NCI-H69 (cell line): ENCODE measurements around the gene FSCN2.

Experiments used
- DNase-seq: peaks from one replicate; lab custom pipeline; 2025; lab: John Stamatoyannopoulos, UW

The FSCN2 gene

GRCh38 chr17:81513372-81513752 lies 14.8 kb upstream of the FSCN2 start:
- peak; percentile 90 for DNase-seq

- peak; percentile 89 for DNase-seq
These were observed 14.3 kb upstream of the FSCN2 start for GRCh38 chr17:81513753-81514488.

GRCh38 chr17:81514489-81514738 lies 13.8 kb upstream of the FSCN2 start:
- DNase-seq = no peak

- DNase-seq = peak; percentile 95
These were observed 13.2 kb upstream of the FSCN2 start for GRCh38 chr17:81514739-81515529.

GRCh38 chr17:81515530-81516041 lies 12.6 kb upstream of the FSCN2 start:
- DNase-seq = no peak

GRCh38 chr17:81516439-81516838 lies 11.7 kb upstream of the FSCN2 start:
- no peak for DNase-seq

GRCh38 chr17:81517009-81517338 lies 11.2 kb upstream of the FSCN2 start:
- no peak for DNase-seq

GRCh38 chr17:81517339-81518112 lies 10.7 kb upstream of the FSCN2 start:
- no peak for DNase-seq

- peak; percentile 56 for DNase-seq
These were observed 9.9 kb upstream of the FSCN2 start for GRCh38 chr17:81518113-81518784.

GRCh38 chr17:81518785-81519283 lies 9.3 kb upstream of the FSCN2 start:
- DNase-seq = peak; percentile 64

GRCh38 chr17:81519284-81520020 lies 8.7 kb upstream of the FSCN2 start:
- peak; percentile 84 for DNase-seq

GRCh38 chr17:81520021-81520901 lies 7.9 kb upstream of the FSCN2 start:
- peak; percentile 35 for DNase-seq

- DNase-seq = no peak
These were observed 5.4 kb upstream of the FSCN2 start for GRCh38 chr17:81522491-81523401.

GRCh38 chr17:81523402-81524038 lies 4.7 kb upstream of the FSCN2 start:
- DNase-seq = peak; percentile 90

GRCh38 chr17:81524039-81524864 lies 3.9 kb upstream of the FSCN2 start:
- peak; percentile 76 for DNase-seq

GRCh38 chr17:81524865-81525159 lies 3.4 kb upstream of the FSCN2 start:
- DNase-seq = no peak

- no peak for DNase-seq
These were observed 1.3 kb upstream of the FSCN2 start for GRCh38 chr17:81526662-81527571.
